ENCODE measurements around the gene NPW. TPM values are rescaled to one million over a fixed set of nuclear protein-coding genes. Genes with fewer than 3 reads are reported as not detected.

The NPW gene
- total and polyA plus RNA-seq, 9 of the 15 experiments (the other 6 are each of a cell fraction or from before 2014, with no cell fraction given): 0.14 to 4.0 (median 2.6) TPM; not detected in 4

DNA sequence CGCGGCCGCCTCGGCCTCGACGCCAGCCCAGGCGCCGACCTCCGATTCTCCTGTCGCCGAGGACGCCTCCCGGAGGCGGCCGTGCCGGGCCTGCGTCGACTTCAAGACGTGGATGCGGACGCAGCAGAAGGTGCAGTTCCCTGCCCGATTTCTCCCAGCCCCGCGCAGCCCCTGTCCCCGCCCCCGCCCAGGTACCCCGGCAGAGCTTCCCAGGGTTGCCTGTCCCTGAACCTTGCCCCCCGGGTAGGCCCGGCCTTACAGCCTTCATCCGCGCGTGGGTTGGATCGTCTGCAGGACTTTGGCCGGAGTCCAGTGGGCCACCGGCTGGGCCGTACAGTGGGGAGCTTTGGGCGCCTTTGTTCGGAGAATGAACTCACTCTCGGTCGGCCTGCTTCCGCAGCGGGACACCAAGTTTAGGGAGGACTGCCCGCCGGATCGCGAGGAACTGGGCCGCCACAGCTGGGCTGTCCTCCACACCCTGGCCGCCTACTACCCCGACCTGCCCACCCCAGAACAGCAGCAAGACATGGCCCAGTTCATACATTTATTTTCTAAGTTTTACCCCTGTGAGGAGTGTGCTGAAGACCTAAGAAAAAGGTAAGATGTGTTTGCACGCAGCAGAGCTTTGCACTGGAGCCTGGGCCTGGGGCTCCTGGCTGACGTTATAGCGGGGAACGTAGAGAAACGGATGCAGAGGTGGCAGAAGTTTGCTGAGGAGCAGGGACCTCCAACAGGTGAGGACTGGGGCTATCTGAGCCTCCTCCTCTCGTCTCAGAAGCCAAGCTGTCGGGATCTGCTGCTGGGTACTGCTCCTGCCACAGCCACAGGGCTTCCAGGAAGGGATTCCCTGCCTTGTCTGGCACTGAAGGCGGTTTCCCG is 35.0 kb upstream of the NPW start (continued):
- TF ChIP-seq, protein P1, sequence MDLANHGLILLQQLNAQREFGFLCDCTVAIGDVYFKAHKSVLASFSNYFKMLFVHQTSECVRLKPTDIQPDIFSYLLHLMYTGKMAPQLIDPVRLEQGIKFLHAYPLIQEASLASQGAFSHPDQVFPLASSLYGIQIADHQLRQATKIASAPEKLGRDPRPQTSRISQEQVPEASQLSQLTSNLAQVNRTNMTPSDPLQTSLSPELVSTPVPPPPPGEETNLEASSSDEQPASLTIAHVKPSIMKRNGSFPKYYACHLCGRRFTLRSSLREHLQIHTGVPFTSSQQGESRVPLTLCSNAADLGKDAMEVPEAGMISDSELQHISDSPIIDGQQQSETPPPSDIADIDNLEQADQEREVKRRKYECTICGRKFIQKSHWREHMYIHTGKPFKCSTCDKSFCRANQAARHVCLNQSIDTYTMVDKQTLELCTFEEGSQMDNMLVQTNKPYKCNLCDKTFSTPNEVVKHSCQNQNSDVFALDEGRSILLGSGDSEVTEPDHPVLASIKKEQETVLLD (IDR thresholded peaks at IDR 0.05): no peak
- TF ChIP-seq, protein P2, sequence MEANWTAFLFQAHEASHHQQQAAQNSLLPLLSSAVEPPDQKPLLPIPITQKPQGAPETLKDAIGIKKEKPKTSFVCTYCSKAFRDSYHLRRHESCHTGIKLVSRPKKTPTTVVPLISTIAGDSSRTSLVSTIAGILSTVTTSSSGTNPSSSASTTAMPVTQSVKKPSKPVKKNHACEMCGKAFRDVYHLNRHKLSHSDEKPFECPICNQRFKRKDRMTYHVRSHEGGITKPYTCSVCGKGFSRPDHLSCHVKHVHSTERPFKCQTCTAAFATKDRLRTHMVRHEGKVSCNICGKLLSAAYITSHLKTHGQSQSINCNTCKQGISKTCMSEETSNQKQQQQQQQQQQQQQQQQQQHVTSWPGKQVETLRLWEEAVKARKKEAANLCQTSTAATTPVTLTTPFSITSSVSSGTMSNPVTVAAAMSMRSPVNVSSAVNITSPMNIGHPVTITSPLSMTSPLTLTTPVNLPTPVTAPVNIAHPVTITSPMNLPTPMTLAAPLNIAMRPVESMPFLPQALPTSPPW (CRISPR knock-in tag; IDR thresholded peaks at IDR 0.05): no peak
- TF ChIP-seq, protein P3, sequence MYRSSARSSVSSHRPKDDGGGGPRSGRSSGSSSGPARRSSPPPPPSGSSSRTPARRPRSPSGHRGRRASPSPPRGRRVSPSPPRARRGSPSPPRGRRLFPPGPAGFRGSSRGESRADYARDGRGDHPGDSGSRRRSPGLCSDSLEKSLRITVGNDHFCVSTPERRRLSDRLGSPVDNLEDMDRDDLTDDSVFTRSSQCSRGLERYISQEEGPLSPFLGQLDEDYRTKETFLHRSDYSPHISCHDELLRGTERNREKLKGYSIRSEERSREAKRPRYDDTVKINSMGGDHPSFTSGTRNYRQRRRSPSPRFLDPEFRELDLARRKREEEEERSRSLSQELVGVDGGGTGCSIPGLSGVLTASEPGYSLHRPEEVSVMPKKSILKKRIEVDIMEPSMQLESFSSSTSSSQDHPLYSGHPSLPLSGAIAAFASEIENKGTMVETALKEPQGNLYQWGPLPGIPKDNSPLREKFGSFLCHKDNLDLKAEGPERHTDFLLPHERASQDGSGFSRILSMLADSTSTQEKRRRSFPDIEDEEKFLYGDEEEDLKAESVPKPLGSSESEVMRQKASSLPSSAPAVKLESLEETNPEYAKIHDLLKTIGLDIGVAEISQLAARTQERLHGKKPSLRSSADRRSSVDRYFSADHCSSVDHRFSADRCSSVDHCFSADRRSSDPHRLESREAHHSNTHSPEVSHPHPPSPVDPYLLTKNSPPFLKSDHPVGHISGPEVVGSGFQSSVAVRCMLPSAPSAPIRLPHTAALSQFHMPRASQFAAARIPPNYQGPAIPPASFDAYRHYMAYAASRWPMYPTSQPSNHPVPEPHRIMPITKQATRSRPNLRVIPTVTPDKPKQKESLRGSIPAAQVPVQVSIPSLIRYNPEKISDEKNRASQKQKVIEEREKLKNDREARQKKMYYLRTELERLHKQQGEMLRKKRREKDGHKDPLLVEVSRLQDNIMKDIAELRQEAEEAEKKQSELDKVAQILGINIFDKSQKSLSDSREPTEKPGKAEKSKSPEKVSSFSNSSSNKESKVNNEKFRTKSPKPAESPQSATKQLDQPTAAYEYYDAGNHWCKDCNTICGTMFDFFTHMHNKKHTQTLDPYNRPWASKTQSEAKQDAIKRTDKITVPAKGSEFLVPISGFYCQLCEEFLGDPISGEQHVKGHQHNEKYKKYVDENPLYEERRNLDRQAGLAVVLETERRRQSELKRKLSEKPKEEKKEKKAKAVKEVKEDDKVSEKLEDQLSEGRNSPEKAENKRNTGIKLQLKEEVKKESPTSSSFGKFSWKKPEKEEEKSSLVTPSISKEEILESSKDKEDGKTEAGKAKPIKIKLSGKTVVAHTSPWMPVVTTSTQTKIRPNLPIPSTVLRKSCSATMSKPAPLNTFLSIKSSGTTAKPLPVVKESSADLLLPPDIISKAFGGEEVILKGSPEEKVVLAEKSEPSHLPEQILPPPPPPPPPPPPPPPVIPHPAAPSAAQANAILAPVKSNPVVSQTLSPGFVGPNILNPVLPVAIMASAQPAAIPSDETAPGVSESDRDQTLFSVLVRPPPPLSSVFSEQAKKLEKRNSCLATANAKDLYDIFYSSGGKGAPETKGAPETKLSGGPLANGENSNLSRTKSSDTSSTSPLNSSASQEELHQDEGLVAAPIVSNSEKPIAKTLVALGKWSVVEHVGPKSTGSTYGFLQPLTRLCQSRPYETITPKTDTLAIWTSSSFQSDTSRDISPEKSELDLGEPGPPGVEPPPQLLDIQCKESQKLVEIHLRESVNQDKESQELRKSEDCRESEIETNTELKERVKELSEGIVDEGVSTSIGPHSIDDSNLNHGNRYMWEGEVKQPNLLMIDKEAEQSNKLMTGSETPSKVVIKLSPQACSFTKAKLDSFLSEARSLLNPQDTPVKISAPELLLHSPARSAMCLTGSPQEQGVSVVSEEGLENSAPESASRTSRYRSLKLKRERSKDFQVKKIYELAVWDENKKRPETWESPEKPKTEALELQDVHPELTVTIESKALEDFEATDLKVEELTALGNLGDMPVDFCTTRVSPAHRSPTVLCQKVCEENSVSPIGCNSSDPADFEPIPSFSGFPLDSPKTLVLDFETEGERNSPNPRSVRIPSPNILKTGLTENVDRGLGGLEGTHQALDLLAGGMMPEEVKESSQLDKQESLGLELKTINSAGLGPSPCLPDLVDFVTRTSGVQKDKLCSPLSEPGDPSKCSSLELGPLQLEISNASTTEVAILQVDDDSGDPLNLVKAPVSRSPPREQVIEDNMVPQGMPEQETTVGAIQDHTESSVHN (IDR thresholded peaks at IDR 0.05; ENCODE audit: borderline replicate concordance in 1 of 2, low read depth in 1 of 2): no peak
- TF ChIP-seq CBX3 (IDR thresholded peaks at IDR 0.05; ENCODE audit: borderline replicate concordance in 1 of 2, low read length in 2 of 2) (no peak), TAF1 (IDR thresholded peaks at IDR 0.05; ENCODE audit: control insufficient read depth, extremely low read depth, insufficient read depth, low read length, severe bottlenecking) (no peak)
- TF ChIP-seq, protein P4, sequence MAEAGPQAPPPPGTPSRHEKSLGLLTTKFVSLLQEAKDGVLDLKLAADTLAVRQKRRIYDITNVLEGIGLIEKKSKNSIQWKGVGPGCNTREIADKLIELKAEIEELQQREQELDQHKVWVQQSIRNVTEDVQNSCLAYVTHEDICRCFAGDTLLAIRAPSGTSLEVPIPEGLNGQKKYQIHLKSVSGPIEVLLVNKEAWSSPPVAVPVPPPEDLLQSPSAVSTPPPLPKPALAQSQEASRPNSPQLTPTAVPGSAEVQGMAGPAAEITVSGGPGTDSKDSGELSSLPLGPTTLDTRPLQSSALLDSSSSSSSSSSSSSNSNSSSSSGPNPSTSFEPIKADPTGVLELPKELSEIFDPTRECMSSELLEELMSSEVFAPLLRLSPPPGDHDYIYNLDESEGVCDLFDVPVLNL (CRISPR knock-in tag; IDR thresholded peaks at IDR 0.05; ENCODE audit: low read depth): no peak
- TF ChIP-seq, protein P5, sequence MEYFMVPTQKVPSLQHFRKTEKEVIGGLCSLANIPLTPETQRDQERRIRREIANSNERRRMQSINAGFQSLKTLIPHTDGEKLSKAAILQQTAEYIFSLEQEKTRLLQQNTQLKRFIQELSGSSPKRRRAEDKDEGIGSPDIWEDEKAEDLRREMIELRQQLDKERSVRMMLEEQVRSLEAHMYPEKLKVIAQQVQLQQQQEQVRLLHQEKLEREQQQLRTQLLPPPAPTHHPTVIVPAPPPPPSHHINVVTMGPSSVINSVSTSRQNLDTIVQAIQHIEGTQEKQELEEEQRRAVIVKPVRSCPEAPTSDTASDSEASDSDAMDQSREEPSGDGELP (CRISPR knock-in tag; IDR thresholded peaks at IDR 0.05; ENCODE audit: borderline replicate concordance): no peak
- TF ChIP-seq, protein P6, sequence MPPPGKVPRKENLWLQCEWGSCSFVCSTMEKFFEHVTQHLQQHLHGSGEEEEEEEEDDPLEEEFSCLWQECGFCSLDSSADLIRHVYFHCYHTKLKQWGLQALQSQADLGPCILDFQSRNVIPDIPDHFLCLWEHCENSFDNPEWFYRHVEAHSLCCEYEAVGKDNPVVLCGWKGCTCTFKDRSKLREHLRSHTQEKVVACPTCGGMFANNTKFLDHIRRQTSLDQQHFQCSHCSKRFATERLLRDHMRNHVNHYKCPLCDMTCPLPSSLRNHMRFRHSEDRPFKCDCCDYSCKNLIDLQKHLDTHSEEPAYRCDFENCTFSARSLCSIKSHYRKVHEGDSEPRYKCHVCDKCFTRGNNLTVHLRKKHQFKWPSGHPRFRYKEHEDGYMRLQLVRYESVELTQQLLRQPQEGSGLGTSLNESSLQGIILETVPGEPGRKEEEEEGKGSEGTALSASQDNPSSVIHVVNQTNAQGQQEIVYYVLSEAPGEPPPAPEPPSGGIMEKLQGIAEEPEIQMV (tag; conservative IDR thresholded peaks at IDR 0.05; ENCODE audit: low read depth): no peak

Measured in K562 (cell line).